Ovary (tissue), 3 donors: Measurements from ENCODE around the gene MRPL1.

Experiments used
- CTCF ChIP-seq, 3 donors: fragments of 450-650 bp in 2 of 3; fragments of 200-600 bp in 1 of 3; IDR thresholded peaks; one replicate each; pipeline versions ENCODE4 v1.5.1 to v1.8.0; 2016 to 2022; ENCODE audit warnings: antibody characterized with exemption in 3 of 3, mild to moderate bottlenecking in 1 of 3
- POLR2A ChIP-seq: fragments of 450-650 bp; IDR thresholded peaks from one replicate; pipeline ENCODE4 v1.6.1; 2017; ENCODE audit warnings: antibody characterized with exemption, mild to moderate bottlenecking, moderate library complexity
- donor health status: DM: no; HTN: no; CAD: no.

- TF ChIP-seq POLR2A (no peak), CTCF (IDR thresholded peaks at IDR 0.05) (peak in 1 of 3 donors; percentile 35)
These were observed 97.1 kb downstream of the MRPL1 start for GRCh38 chr4:77959566-77960338.
